GM18498 (cell line): ENCODE data around the gene LRP6.
"Not testable (repeated sequence)": the region's sequence is repeated elsewhere in the genome, so short reads cannot be mapped to it uniquely, and the experiment has no call there.

Experiments
- ATAC-seq: cut with Tn5 transposase; IDR thresholded peaks from one replicate; pipeline ENCODE4 v1.9.1; 2021; ENCODE audit warnings: mild to moderate bottlenecking, moderate library complexity; ENCODE audit not compliant: unreplicated experiment

The LRP6 gene

GRCh38 chr12:12266873-12267741 lies at the start of gene LRP6:
Gene LRP6 (minus strand): TSS chr12:12267044. CDS start chr12:12266735, 309 bp downstream.
- ATAC-seq: peak; percentile 91

- ATAC-seq: no peak
Observed at GRCh38 chr12:12315838-12316237, 49.0 kb upstream of the LRP6 start.

GRCh38 chr12:12310695-12311094 lies 43.9 kb upstream of the LRP6 start:
- ATAC-seq: not testable (repeated sequence)

GRCh38 chr12:12305568-12306300 lies 38.9 kb upstream of the LRP6 start:
- ATAC-seq: no peak

GRCh38 chr12:12302976-12303375 lies 36.1 kb upstream of the LRP6 start:
- ATAC-seq: no peak

- ATAC-seq: no peak
Observed at GRCh38 chr12:12301122-12301521, 34.3 kb upstream of the LRP6 start.

- ATAC-seq: no peak
Observed at GRCh38 chr12:12297201-12297830, 30.5 kb upstream of the LRP6 start.

- ATAC-seq: no peak
Observed at GRCh38 chr12:12294215-12295005, 27.6 kb upstream of the LRP6 start.

GRCh38 chr12:12290206-12290605 lies 23.4 kb upstream of the LRP6 start:
- ATAC-seq: no peak

- ATAC-seq: no peak
Observed at GRCh38 chr12:12286441-12286840, 19.6 kb upstream of the LRP6 start.

GRCh38 chr12:12282761-12283425 lies 16.0 kb upstream of the LRP6 start:
- ATAC-seq: no peak

GRCh38 chr12:12282202-12282601 lies 15.4 kb upstream of the LRP6 start:
- no peak for ATAC-seq

GRCh38 chr12:12281134-12281533 lies 14.3 kb upstream of the LRP6 start:
- no peak for ATAC-seq

- ATAC-seq: no peak
Observed at GRCh38 chr12:12278899-12279298, 12.1 kb upstream of the LRP6 start.

GRCh38 chr12:12275874-12276273 lies 9.0 kb upstream of the LRP6 start:
- ATAC-seq: no peak

- no peak for ATAC-seq
Observed at GRCh38 chr12:12273291-12273957, 6.6 kb upstream of the LRP6 start.

- no peak for ATAC-seq
Observed at GRCh38 chr12:12272869-12273268, 6.0 kb upstream of the LRP6 start.

GRCh38 chr12:12270226-12270625 lies 3.4 kb upstream of the LRP6 start:
- no peak for ATAC-seq

- ATAC-seq: no peak
Observed at GRCh38 chr12:12267742-12268200, 927 bp upstream of the LRP6 start.
